Psoas muscle (tissue), 8 donors: ENCODE data around the gene NDUFS8. TPM values are rescaled to one million over a fixed set of nuclear protein-coding genes. Genes with fewer than 3 reads are reported as not detected.

Experiments used
- ATAC-seq, 4 donors: fragments of 200-7000 bp; cut with Tn5 transposase; one replicate each; pipeline ENCODE4 v1.9.1; 2020; ENCODE audit warnings: moderate library complexity in 3 of 4, mild to moderate bottlenecking in 2 of 4
- DNase-seq, 2 donors: peaks; one replicate each; pipeline ENCODE4 v3.0.0-alpha.2; 2020
- H3K27ac ChIP-seq: fragments of 200-600 bp; one replicate; pipeline ENCODE4 v1.8.0; 2022
- H3K27me3 ChIP-seq, 3 donors: fragments of 200-600 bp in 1 of 3; one replicate each; pipeline versions ENCODE4 v1.6.1 to v1.8.0; 2013 to 2022; ENCODE audit warnings: low read length in 2 of 3, mild to moderate bottlenecking in 2 of 3, moderate library complexity in 1 of 3; ENCODE audit not compliant: insufficient read depth in 3 of 3
- H3K36me3 ChIP-seq, 2 donors: fragments of 200-600 bp in 1 of 2; one replicate each; pipeline versions ENCODE4 v1.6.1 to v1.8.0; 2013 to 2022; ENCODE audit warnings: low read depth in 1 of 2, mild to moderate bottlenecking in 1 of 2, moderate library complexity in 1 of 2; ENCODE audit not compliant: insufficient read depth in 1 of 2
- H3K4me1 ChIP-seq: fragments of 200-600 bp; one replicate; pipeline ENCODE4 v1.8.0; 2022
- H3K4me3 ChIP-seq: fragments of 200-600 bp; one replicate; pipeline ENCODE4 v1.8.0; 2022; ENCODE audit warnings: mild to moderate bottlenecking
- H3K9me3 ChIP-seq: fragments of 200-600 bp; one replicate; pipeline ENCODE4 v1.8.0; 2022
- WGBS, 3 donors: extraction: QIAGEN DNeasy Blood & Tissue Kit; methylation state at CpG; one replicate each; pipeline versions ENCODE4 v1.1.6 to v1.1.7; 2013; 5-methylcytosine and 5-hydroxymethylcytosine counted together
- intact Hi-C, 2 donors: fragments of 100-400 bp; cut with DNase I; formaldehyde crosslinking; loops; one replicate each; pipeline versions ENCODE4 v1.11.0 to v1.14.2; 2022
- polyA plus RNA-seq, 3 donors: library from polyadenylated mRNA; stranded (reverse); fragments of 200-250 nt; gene quantifications; one replicate each; pipeline ENCODE4 v1.2.3, GENCODE V29; 2013
- total RNA-seq, 4 donors: library from RNA; stranded (reverse); fragmentation: NEBNext Ultra II Directional in 2 of 4; extraction: Animal tissue kit (Norgen Biotek cat#: 25700) in 2 of 4; gene quantifications; one replicate each; pipeline versions ENCODE4 v1.2.1 to v1.2.4, GENCODE V29; 2021 to 2023
- TF ChIP-seq, protein P1 (sequence below): fragments of 200-600 bp; IDR thresholded peaks from one replicate; pipeline ENCODE4 v1.8.0; 2022; ENCODE audit warnings: antibody characterized with exemption
- donor health status: healthy with polysubstance abuse.
- donor health status: DM: no; HTN: no; CAD: no; lungs with moderate emphysema.
- donor health status: Bipolar disorder and iron deficiency.
- donor health status: healthy.
- donor health status: DM: yes; HTN: yes; CAD: no.
- donor health status: DM: no; HTN: no; CAD: no.
- donor health status: DM: no; HTN: no; CAD: no.
- donor health status: DM: yes; HTN: yes; CAD: no.

The NDUFS8 gene
- total and polyA plus RNA-seq, 7 donors = 193 to 390 (median 257) TPM

DNA sequence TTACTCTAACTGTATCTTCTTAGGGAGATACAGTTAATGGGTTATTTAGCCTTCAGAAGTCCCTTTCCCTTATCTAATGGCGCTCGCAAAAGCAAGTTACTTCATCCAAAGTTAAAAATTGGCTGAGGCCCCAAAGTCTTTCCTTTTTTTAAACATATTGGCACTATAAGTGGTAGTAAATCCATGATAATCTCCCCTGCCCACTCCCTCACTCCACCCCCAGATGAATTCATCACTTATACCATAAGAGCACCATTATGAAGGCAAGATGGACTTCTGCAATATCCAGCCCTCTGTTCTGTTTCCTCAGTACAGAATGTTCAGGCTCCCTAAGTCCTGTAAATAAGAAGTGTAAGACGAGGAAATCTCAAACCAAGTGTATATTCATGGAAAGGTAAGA, 53.0 kb downstream of the NDUFS8 start:
- Histone ChIP-seq H3K27ac (no peak overlapping the region), H3K4me3 (no peak overlapping the region), H3K4me1 (peaks cover 16% of the 10 kb centered on the region), H3K9me3 (no peaks in the 10 kb centered on the region), H3K36me3 (peaks cover 0 to 10% of the 10 kb centered on the region in 2 donors), H3K27me3 (no peaks in the 10 kb centered on the region)
- TF ChIP-seq, protein P1, sequence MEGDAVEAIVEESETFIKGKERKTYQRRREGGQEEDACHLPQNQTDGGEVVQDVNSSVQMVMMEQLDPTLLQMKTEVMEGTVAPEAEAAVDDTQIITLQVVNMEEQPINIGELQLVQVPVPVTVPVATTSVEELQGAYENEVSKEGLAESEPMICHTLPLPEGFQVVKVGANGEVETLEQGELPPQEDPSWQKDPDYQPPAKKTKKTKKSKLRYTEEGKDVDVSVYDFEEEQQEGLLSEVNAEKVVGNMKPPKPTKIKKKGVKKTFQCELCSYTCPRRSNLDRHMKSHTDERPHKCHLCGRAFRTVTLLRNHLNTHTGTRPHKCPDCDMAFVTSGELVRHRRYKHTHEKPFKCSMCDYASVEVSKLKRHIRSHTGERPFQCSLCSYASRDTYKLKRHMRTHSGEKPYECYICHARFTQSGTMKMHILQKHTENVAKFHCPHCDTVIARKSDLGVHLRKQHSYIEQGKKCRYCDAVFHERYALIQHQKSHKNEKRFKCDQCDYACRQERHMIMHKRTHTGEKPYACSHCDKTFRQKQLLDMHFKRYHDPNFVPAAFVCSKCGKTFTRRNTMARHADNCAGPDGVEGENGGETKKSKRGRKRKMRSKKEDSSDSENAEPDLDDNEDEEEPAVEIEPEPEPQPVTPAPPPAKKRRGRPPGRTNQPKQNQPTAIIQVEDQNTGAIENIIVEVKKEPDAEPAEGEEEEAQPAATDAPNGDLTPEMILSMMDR = no peak
- DNase-seq (no peak), ATAC-seq (no peak)
- intact Hi-C loops = no loop called here
- 86 to 99% (median 90%) methylated on average over 3 of the region's 3 CpGs for WGBS, 3 donors

Other genes with a start within 250 kb of the NDUFS8 start
- gene UNC93B1, start 26.6 kb upstream of the NDUFS8 start, total RNA-seq = 1 to 10 TPM; 3.8 to 5.2 (median 4.8) TPM
- 1 to 10 TPM; 1.9 to 5.9 (median 4.0) TPM for gene UNC93B1, start 26.6 kb upstream of the NDUFS8 start, polyA plus RNA-seq
- gene ALDH3B1, start 20.4 kb upstream of the NDUFS8 start, total RNA-seq = 1 to 10 TPM; 1.7 to 3.3 (median 2.2) TPM
- gene ALDH3B1, start 20.4 kb upstream of the NDUFS8 start, polyA plus RNA-seq = 1 to 10 TPM in 2 of 3 donors, under 1 TPM in 1; 0.83 to 1.8 (median 1.4) TPM
- gene TCIRG1, start 8.3 kb downstream of the NDUFS8 start, total RNA-seq = 10 to 100 TPM; 11.4 to 14.6 (median 12.7) TPM
- gene TCIRG1, start 8.3 kb downstream of the NDUFS8 start, polyA plus RNA-seq = 10 to 100 TPM; 10.9 to 20.1 (median 11.8) TPM
- gene CHKA, start 90.7 kb downstream of the NDUFS8 start, total RNA-seq = 1 to 10 TPM; 3.6 to 6.9 (median 5.6) TPM
- 10 to 100 TPM in 1 of 3 donors, 1 to 10 TPM in 2; 6.2 to 11.2 (median 6.9) TPM for gene CHKA, start 90.7 kb downstream of the NDUFS8 start, polyA plus RNA-seq
- 10 to 100 TPM; 17.9 to 27.6 (median 26.1) TPM for gene KMT5B, start 182.6 kb downstream of the NDUFS8 start, total RNA-seq
- gene KMT5B, start 182.6 kb downstream of the NDUFS8 start, polyA plus RNA-seq = 10 to 100 TPM in 2 of 3 donors, 1 to 10 TPM in 1; 9.8 to 18.1 (median 11.7) TPM
- gene C11orf24, start 241.3 kb downstream of the NDUFS8 start, total RNA-seq = 10 to 100 TPM in 3 of 4 donors, 1 to 10 TPM in 1; 9.0 to 22.2 (median 19.1) TPM
- 10 to 100 TPM; 12.3 to 49.8 (median 23.3) TPM for gene C11orf24, start 241.3 kb downstream of the NDUFS8 start, polyA plus RNA-seq